ENCODE measurements around the gene ZBTB42. TPM values are rescaled to one million over a fixed set of nuclear protein-coding genes. Genes with fewer than 3 reads are reported as not detected.

The ZBTB42 gene
- total and polyA plus RNA-seq, 2 of the 13 experiments (the other 11 are each of a cell fraction or from before 2014, with no cell fraction given), result 2.8 to 4.2 TPM

DNA sequence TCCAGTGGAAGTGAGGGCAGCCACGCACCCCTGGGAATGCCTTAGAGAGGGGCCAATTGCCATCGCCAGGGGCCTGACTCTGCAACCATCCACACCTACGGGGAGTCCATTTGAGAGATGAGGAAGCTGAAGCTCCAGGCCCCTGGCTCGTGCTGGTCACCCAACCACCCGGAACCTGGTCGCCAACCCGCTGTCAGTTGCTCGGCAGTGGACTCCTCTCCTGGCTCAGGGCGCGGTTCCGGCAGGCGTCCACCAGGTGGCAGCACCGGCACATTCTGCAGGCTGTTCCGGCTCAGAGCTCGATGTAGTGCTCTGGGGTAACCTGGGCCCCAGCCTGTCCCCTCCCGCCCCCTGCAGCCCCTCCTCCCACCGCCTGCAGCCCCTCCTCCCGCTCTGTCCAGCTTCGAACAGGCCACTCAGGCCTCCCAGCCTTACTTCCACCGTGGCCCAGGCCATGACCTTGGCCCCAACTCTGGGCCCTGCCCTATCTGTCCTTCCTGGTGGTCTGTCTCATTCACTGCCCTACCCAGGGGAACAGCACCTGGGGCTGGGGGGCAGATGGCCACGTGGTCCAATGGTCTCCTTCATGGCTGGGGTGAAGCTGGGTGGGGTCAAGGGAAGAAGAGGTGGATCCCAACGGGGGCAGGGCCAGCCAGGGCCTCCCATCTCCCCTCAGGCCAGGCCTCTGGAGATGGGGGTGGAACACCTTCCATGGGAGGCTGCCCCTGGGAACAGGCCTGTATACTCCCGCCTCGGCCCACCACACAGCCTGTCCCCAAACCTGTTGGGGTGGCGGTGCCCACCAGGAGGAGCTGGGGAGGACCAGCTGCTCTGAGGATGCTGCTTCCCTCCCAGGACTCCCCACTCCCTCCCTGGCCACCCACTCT is 32.2 kb upstream of the ZBTB42 start (continued):
- TF ChIP-seq, protein P1, sequence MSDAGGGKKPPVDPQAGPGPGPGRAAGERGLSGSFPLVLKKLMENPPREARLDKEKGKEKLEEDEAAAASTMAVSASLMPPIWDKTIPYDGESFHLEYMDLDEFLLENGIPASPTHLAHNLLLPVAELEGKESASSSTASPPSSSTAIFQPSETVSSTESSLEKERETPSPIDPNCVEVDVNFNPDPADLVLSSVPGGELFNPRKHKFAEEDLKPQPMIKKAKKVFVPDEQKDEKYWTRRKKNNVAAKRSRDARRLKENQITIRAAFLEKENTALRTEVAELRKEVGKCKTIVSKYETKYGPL (CRISPR knock-in tag; IDR thresholded peaks at IDR 0.05), result no peak
- peak; percentile 50; the same call in 1 of the 2 replicates for TF ChIP-seq FOXK1 (CRISPR knock-in tag; IDR thresholded peaks at IDR 0.05; ENCODE audit: borderline replicate concordance, low read depth)
- TF ChIP-seq, protein P2, sequence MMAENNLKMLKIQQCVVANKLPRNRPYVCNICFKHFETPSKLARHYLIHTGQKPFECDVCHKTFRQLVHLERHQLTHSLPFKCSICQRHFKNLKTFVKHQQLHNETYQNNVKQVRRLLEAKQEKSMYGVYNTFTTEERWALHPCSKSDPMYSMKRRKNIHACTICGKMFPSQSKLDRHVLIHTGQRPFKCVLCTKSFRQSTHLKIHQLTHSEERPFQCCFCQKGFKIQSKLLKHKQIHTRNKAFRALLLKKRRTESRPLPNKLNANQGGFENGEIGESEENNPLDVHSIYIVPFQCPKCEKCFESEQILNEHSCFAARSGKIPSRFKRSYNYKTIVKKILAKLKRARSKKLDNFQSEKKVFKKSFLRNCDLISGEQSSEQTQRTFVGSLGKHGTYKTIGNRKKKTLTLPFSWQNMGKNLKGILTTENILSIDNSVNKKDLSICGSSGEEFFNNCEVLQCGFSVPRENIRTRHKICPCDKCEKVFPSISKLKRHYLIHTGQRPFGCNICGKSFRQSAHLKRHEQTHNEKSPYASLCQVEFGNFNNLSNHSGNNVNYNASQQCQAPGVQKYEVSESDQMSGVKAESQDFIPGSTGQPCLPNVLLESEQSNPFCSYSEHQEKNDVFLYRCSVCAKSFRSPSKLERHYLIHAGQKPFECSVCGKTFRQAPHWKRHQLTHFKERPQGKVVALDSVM (CRISPR knock-in tag; IDR thresholded peaks at IDR 0.05), result no peak
- no peak for TF ChIP-seq TCF12 (IDR thresholded peaks at IDR 0.05)
- TF ChIP-seq TCF12 (CRISPR knock-in tag; IDR thresholded peaks at IDR 0.05), result no peak
- TF ChIP-seq, protein P3, sequence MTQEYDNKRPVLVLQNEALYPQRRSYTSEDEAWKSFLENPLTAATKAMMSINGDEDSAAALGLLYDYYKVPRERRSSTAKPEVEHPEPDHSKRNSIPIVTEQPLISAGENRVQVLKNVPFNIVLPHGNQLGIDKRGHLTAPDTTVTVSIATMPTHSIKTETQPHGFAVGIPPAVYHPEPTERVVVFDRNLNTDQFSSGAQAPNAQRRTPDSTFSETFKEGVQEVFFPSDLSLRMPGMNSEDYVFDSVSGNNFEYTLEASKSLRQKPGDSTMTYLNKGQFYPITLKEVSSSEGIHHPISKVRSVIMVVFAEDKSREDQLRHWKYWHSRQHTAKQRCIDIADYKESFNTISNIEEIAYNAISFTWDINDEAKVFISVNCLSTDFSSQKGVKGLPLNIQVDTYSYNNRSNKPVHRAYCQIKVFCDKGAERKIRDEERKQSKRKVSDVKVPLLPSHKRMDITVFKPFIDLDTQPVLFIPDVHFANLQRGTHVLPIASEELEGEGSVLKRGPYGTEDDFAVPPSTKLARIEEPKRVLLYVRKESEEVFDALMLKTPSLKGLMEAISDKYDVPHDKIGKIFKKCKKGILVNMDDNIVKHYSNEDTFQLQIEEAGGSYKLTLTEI (CRISPR knock-in tag; conservative IDR thresholded peaks at IDR 0.05), result no peak
- peak; percentile 58; the same call in 1 of the 2 replicates for TF ChIP-seq PHF21A (CRISPR knock-in tag; IDR thresholded peaks at IDR 0.05)
- TF ChIP-seq TOE1 (CRISPR knock-in tag; IDR thresholded peaks at IDR 0.05), result no peak
- TF ChIP-seq ZNF616 (CRISPR knock-in tag; IDR thresholded peaks at IDR 0.05; ENCODE audit: low read depth), result no peak
- TF ChIP-seq SMAD1 (CRISPR knock-in tag; IDR thresholded peaks at IDR 0.05; ENCODE audit: borderline replicate concordance, low read depth), result 0 out of 2 replicates have a peak, but pooled peaks have one; percentile 27
- 0 out of 2 replicates have a peak, but pooled peaks have one; percentile 18 for TF ChIP-seq ZNF138 (CRISPR knock-in tag; IDR thresholded peaks at IDR 0.05; ENCODE audit: low read depth)
- TF ChIP-seq ZBTB42 (CRISPR knock-in tag; IDR thresholded peaks at IDR 0.05), result no peak
- 0 out of 2 replicates have a peak, but pooled peaks have one; percentile 23 for TF ChIP-seq DR1 (CRISPR knock-in tag; IDR thresholded peaks at IDR 0.05)
- no peak for TF ChIP-seq ZNF329 (CRISPR knock-in tag; IDR thresholded peaks at IDR 0.05; ENCODE audit: low read depth)
- no peak for TF ChIP-seq ZNF615 (CRISPR knock-in tag; IDR thresholded peaks at IDR 0.05; ENCODE audit: borderline replicate concordance)
- TF ChIP-seq ZFP36L2 (CRISPR knock-in tag; IDR thresholded peaks at IDR 0.05), result no peak
- no peak for TF ChIP-seq ATM (IDR thresholded peaks at IDR 0.05; ENCODE audit: borderline replicate concordance)
- TF ChIP-seq, protein P4, sequence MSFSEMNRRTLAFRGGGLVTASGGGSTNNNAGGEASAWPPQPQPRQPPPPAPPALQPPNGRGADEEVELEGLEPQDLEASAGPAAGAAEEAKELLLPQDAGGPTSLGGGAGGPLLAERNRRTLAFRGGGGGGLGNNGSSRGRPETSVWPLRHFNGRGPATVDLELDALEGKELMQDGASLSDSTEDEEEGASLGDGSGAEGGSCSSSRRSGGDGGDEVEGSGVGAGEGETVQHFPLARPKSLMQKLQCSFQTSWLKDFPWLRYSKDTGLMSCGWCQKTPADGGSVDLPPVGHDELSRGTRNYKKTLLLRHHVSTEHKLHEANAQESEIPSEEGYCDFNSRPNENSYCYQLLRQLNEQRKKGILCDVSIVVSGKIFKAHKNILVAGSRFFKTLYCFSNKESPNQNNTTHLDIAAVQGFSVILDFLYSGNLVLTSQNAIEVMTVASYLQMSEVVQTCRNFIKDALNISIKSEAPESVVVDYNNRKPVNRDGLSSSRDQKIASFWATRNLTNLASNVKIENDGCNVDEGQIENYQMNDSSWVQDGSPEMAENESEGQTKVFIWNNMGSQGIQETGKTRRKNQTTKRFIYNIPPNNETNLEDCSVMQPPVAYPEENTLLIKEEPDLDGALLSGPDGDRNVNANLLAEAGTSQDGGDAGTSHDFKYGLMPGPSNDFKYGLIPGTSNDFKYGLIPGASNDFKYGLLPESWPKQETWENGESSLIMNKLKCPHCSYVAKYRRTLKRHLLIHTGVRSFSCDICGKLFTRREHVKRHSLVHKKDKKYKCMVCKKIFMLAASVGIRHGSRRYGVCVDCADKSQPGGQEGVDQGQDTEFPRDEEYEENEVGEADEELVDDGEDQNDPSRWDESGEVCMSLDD (CRISPR knock-in tag; IDR thresholded peaks at IDR 0.05; ENCODE audit: borderline replicate concordance), result peak; percentile 58; the same call in 1 of the 2 replicates
- TF ChIP-seq ARNTL (CRISPR knock-in tag; IDR thresholded peaks at IDR 0.05), result peak; percentile 70; the same call in 1 of the 2 replicates
- TF ChIP-seq ZNF3 (CRISPR knock-in tag; IDR thresholded peaks at IDR 0.05), result no peak
- no peak for TF ChIP-seq TBP (CRISPR knock-in tag; IDR thresholded peaks at IDR 0.05)
- TF ChIP-seq MYNN (CRISPR knock-in tag; IDR thresholded peaks at IDR 0.05; ENCODE audit: low read depth), result no peak
- peak; percentile 69 for TF ChIP-seq ELF3 (CRISPR knock-in tag; IDR thresholded peaks at IDR 0.05)

All from HepG2 (cell line).